Measurements from ENCODE around the gene YWHAE. TPM values are rescaled to one million over a fixed set of nuclear protein-coding genes. Genes with fewer than 3 reads are reported as not detected.

The YWHAE gene
- total RNA-seq, 4 donors from 2014 or later, result 553 to 1,135 (median 724) TPM

DNA sequence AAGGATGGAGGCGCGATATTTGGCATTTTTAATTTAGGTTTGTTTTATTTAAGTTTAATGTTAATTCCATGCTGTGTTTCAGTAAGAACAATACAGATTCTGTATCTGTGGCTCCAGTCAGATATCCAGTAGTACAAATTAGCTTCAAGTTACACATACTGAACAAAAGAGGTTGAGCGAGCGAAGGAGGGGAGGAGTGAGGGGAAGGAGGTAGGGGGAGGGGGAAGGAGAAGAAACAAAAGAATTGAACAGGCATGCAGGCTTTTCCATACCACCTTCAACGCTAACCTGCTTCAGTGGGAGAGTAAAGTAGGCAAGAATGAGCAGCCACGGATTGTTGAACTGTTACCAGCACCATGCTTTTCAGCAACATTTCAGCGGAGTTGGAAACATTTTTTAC is 55.5 kb downstream of the YWHAE start:
- H3K27me3 ChIP-seq, result no peaks in the 10 kb centered on the region
- no peak overlapping the region for H3K27ac ChIP-seq
- no peaks in the 10 kb centered on the region for H3K9me3 ChIP-seq
- 85 to 89% methylated on average over 7 of the region's 7 CpGs for WGBS, 2 donors
- peaks cover 20 to 22% of the 10 kb centered on the region in 2 donors for H3K36me3 ChIP-seq
- no peak for TF ChIP-seq POLR2A (IDR thresholded peaks at IDR 0.05)
- peaks cover 0 to 6% of the 10 kb centered on the region in 2 donors for H3K4me1 ChIP-seq
- intact Hi-C loops (cut with DNase I), result no loop called here
- H3K4me3 ChIP-seq (replicated peaks in 1 of 3), result no peak overlapping the region
- no peak for DNase-seq

DNA sequence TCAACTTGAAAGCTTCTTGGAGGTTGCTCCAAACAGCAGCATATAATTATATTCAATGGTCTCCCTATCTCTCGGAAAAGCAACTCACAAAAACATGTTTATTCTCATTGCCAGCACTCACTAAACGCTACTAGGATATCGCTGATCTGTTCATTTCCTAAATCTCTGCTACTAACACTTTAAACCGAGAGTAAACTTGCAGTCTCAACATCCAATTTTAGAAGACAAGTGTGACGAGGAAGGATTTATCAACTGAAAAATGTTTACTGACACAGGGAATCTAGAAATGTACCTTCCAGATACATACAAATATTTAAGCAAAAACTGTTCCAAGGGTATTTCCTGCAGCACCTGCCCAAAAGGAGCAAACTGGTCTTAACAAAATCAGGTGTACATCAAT is 56.5 kb downstream of the YWHAE start:
- WGBS, 2 donors, result 94 to 98% methylated on average over 5 of the region's 5 CpGs
- Histone ChIP-seq H3K27ac (no peak overlapping the region), H3K27me3 (no peaks in the 10 kb centered on the region), H3K4me1 (peaks cover 0 to 6% of the 10 kb centered on the region in 2 donors), H3K4me3 (replicated peaks in 1 of 3) (no peak overlapping the region), H3K9me3 (no peaks in the 10 kb centered on the region), H3K36me3 (peaks cover 20 to 22% of the 10 kb centered on the region in 2 donors)
- TF ChIP-seq, protein P1, sequence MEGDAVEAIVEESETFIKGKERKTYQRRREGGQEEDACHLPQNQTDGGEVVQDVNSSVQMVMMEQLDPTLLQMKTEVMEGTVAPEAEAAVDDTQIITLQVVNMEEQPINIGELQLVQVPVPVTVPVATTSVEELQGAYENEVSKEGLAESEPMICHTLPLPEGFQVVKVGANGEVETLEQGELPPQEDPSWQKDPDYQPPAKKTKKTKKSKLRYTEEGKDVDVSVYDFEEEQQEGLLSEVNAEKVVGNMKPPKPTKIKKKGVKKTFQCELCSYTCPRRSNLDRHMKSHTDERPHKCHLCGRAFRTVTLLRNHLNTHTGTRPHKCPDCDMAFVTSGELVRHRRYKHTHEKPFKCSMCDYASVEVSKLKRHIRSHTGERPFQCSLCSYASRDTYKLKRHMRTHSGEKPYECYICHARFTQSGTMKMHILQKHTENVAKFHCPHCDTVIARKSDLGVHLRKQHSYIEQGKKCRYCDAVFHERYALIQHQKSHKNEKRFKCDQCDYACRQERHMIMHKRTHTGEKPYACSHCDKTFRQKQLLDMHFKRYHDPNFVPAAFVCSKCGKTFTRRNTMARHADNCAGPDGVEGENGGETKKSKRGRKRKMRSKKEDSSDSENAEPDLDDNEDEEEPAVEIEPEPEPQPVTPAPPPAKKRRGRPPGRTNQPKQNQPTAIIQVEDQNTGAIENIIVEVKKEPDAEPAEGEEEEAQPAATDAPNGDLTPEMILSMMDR (IDR thresholded peaks at IDR 0.05), result no peak
- TF ChIP-seq POLR2A (IDR thresholded peaks at IDR 0.05), result no peak
- intact Hi-C loops (cut with DNase I), result no loop called here
- no peak for DNase-seq

DNA sequence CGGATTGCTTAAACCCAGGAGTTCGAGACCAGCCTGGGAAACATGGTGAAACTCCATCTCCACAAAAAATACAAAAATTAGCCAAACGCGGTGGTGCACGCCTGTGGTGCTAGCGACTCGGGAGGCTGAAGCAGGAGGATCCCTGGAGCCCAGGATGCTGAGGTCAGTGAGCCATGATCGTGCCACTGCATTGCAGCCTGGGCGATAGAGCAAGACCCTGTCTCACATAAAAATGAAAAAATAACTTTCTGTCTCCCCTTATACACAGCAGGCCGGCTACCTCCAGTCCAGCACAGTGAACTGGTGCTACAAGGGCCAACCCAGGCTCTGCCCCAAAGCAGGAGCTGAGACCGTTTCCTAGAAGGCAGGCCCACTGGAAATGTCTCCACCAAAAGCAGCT is 59.7 kb downstream of the YWHAE start:
- Histone ChIP-seq H3K36me3 (peaks cover 20 to 22% of the 10 kb centered on the region in 2 donors), H3K4me1 (no peaks in the 10 kb centered on the region), H3K27me3 (no peaks in the 10 kb centered on the region), H3K27ac (no peak overlapping the region), H3K4me3 (replicated peaks in 1 of 3) (no peak overlapping the region), H3K9me3 (no peaks in the 10 kb centered on the region)
- intact Hi-C loops (cut with DNase I), result no loop called here
- TF ChIP-seq, protein P1 (IDR thresholded peaks at IDR 0.05), result no peak
- no peak for DNase-seq
- WGBS, 2 donors, result 93 to 95% methylated on average over 11 of the region's 11 CpGs

DNA sequence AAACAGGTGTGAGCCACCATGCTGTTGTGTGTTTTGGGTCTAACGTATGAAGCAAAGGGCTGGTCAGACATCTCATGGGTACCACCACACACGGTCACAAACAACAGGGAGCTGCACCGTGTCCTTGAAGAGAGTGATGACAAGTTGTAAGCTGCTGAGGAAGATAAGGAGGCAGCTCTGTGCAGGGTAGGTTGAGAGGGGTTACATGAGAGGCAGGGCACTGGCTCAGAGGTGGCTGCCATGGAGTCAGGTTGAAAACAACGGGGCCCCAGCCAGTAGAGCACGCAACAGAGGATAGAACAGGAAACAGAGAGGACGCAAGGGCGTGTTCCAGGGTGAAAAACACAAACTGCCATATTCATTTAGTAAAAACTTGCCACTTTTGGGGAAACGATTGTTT is 68.3 kb downstream of the YWHAE start:
- no peaks in the 10 kb centered on the region for H3K36me3 ChIP-seq
- H3K27me3 ChIP-seq, result no peaks in the 10 kb centered on the region
- no peak for TF ChIP-seq POLR2A (IDR thresholded peaks at IDR 0.05)
- TF ChIP-seq, protein P1 (IDR thresholded peaks at IDR 0.05), result no peak
- H3K27ac ChIP-seq, result no peak overlapping the region
- H3K4me3 ChIP-seq (replicated peaks in 1 of 3), result no peak overlapping the region
- peaks cover 0 to 15% of the 10 kb centered on the region in 2 donors for H3K4me1 ChIP-seq
- no peaks in the 10 kb centered on the region for H3K9me3 ChIP-seq
- DNase-seq, result no peak
- 80 to 82% methylated on average over 8 of the region's 8 CpGs for WGBS, 2 donors
- intact Hi-C loops (cut with DNase I), result loop anchor here (2.0 to 10.0 kb wide), 3 partner anchors 54 to 207 kb away; partner anchors contain the start of gene TRARG1

DNA sequence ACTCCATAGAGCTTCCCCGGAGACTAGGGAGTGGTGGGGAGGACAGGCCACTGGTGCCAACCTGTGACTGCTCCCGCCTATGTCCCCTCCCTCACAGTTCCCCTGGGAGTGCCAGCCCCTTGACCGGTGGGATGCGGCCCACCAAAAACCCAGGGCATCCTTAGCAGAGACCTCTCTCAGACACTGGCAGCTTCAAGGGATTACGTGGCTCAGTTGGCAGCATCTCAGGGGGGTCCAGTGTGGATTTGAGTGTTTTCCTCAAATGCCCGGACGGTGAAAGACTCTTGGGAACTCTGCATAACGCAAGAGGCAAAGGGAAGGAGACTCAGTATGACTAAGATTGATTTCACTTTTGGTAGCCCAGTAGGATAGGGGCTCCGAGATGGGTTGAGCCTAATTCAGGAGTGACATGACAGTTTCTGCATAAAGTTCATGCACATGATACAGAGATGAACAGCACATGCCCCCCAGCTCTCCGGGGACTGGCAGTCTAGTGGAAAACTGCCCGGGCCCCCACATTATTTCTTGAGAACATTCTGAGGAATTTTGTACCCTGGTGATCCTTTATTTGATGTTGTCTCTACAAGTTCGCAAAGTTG is 70.2 kb downstream of the YWHAE start:
- H3K27me3 ChIP-seq, result no peaks in the 10 kb centered on the region
- H3K9me3 ChIP-seq, result no peaks in the 10 kb centered on the region
- intact Hi-C loops (cut with DNase I), result loop anchor here (5.0 to 10.0 kb wide), 2 partner anchors 53 to 205 kb away; partner anchors contain the start of gene TRARG1
- WGBS, 2 donors, result 67 to 82% methylated on average over 12 of the region's 12 CpGs
- no peak overlapping the region for H3K27ac ChIP-seq
- DNase-seq, result no peak
- no peak overlapping the region for H3K4me3 ChIP-seq (replicated peaks in 1 of 3)
- no peaks in the 10 kb centered on the region for H3K36me3 ChIP-seq
- H3K4me1 ChIP-seq, result peaks cover 0 to 15% of the 10 kb centered on the region in 2 donors
- TF ChIP-seq POLR2A (IDR thresholded peaks at IDR 0.05), result no peak
- TF ChIP-seq, protein P1 (IDR thresholded peaks at IDR 0.05), result no peak
